ENCODE results near the gene B3GALT6. TPM values are rescaled to one million over a fixed set of nuclear protein-coding genes. Genes with fewer than 3 reads are reported as not detected.

Gene B3GALT6
- total and polyA plus RNA-seq, 8 donors, result 6.2 to 13.4 (median 8.8) TPM

GRCh38 chr1:1218524-1219200 lies 13.4 kb upstream of the B3GALT6 start:
- intact Hi-C loops (cut with DNase I), result no loop called here
- Histone ChIP-seq H3K27ac (no peak overlapping the region), H3K4me3 (no peak overlapping the region), H3K36me3 (peaks cover 0 to 47% (median 14%) of the 10 kb centered on the region in 3 donors), H3K4me1 (no peaks in the 10 kb centered on the region), H3K9me3 (no peaks in the 10 kb centered on the region), H3K27me3 (no peaks in the 10 kb centered on the region)
- FAIRE-seq, result no peak
- WGBS, 2 donors, result 94 to 97% methylated on average over 36 of the region's 36 CpGs
- DNase-seq, result no peak
- ATAC-seq, result no peak
- TF ChIP-seq, protein P1, sequence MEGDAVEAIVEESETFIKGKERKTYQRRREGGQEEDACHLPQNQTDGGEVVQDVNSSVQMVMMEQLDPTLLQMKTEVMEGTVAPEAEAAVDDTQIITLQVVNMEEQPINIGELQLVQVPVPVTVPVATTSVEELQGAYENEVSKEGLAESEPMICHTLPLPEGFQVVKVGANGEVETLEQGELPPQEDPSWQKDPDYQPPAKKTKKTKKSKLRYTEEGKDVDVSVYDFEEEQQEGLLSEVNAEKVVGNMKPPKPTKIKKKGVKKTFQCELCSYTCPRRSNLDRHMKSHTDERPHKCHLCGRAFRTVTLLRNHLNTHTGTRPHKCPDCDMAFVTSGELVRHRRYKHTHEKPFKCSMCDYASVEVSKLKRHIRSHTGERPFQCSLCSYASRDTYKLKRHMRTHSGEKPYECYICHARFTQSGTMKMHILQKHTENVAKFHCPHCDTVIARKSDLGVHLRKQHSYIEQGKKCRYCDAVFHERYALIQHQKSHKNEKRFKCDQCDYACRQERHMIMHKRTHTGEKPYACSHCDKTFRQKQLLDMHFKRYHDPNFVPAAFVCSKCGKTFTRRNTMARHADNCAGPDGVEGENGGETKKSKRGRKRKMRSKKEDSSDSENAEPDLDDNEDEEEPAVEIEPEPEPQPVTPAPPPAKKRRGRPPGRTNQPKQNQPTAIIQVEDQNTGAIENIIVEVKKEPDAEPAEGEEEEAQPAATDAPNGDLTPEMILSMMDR (IDR thresholded peaks at IDR 0.05), result no peak

DNA sequence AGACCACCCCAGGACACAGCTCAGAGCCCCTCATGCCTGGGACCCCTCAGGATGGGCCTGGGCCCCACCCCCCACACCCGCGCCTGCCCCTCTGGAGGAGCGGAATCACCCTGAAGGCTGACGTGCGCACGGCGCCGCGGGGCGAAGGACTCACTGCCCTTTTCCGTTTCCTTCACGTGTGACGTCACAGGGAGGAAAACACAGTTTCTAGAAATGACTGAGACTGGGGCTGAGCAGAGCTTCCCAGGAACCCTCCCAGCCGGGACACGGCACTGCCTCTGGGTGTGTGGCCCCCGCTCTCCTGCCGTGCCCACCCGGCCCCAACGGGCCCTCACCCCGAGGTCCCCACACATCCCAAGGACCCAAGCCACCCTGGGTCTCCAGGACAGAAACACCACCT lies 12.7 kb upstream of the B3GALT6 start:
- Histone ChIP-seq H3K36me3 (peaks cover 0 to 47% (median 14%) of the 10 kb centered on the region in 3 donors), H3K4me3 (no peak overlapping the region), H3K4me1 (no peaks in the 10 kb centered on the region), H3K9me3 (no peaks in the 10 kb centered on the region), H3K27ac (no peak overlapping the region), H3K27me3 (no peaks in the 10 kb centered on the region)
- intact Hi-C loops (cut with DNase I), result no loop called here
- TF ChIP-seq, protein P1 (IDR thresholded peaks at IDR 0.05), result no peak
- FAIRE-seq (no peak), ATAC-seq (no peak), DNase-seq (no peak)
- 95 to 98% methylated on average over 20 of the region's 20 CpGs for WGBS, 2 donors

DNA sequence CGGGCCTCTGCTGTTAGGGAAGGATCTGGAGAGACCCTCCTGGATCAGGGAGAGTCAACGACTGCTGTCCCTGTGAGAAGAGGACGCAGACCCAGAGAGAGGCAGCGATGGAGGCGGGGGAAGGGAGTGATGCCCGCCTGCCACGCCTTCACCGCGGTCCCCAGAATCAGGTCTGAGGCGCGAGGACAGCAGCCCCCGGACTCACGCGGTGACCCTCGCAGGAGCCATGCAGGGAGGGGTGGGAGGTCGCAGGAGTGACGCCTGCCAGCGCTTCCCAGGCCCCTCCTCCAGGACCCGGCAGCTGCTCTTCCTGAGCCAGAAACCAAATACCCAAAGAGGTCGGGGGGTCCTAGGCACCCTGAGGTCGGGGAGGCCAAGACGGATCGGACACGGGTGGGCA lies 11.8 kb upstream of the B3GALT6 start:
- ATAC-seq, result no peak
- DNase-seq, result no peak
- WGBS, 2 donors, result 89 to 92% methylated on average over 24 of the region's 24 CpGs
- Histone ChIP-seq H3K4me3 (no peak overlapping the region), H3K27ac (no peak overlapping the region), H3K27me3 (no peaks in the 10 kb centered on the region), H3K4me1 (no peaks in the 10 kb centered on the region), H3K9me3 (no peaks in the 10 kb centered on the region), H3K36me3 (peaks cover 2 to 47% (median 14%) of the 10 kb centered on the region in 3 donors)
- intact Hi-C loops (cut with DNase I), result no loop called here
- TF ChIP-seq, protein P1 (IDR thresholded peaks at IDR 0.05), result no peak
- FAIRE-seq, result no peak

GRCh38 chr1:1221887-1222574 lies 10.0 kb upstream of the B3GALT6 start:
- Histone ChIP-seq H3K36me3 (peaks cover 2 to 42% (median 14%) of the 10 kb centered on the region in 3 donors), H3K27me3 (no peaks in the 10 kb centered on the region), H3K9me3 (no peaks in the 10 kb centered on the region), H3K27ac (no peak overlapping the region), H3K4me1 (no peaks in the 10 kb centered on the region), H3K4me3 (no peak overlapping the region)
- TF ChIP-seq, protein P1 (IDR thresholded peaks at IDR 0.05), result no peak
- intact Hi-C loops (cut with DNase I), result no loop called here
- DNase-seq (no peak), ATAC-seq (no peak), FAIRE-seq (no peak)
- WGBS, 2 donors, result 85 to 93% methylated on average over 29 to 30 of the region's 30 CpGs

All from pancreas (tissue), 10 donors.